Coronary artery (tissue), 2 donors: ENCODE data around the gene HNRNPR.

ENCODE experiments used
- DNase-seq: peaks from one replicate; pipeline ENCODE4 v3.0.0-alpha.2; 2017; ENCODE audit warnings: low spot score
- H3K27ac ChIP-seq, 2 donors: fragments of 200-600 bp; sonication (generic); one replicate each; pipeline ENCODE4 v1.5.1; 2016 to 2019
- H3K4me3 ChIP-seq: fragments of 200-600 bp; sonication (generic); 2 replicates; pipeline ENCODE4 v1.5.1; 2016; ENCODE audit warnings: mild to moderate bottlenecking, moderate library complexity
- CTCF ChIP-seq: fragments of 200-600 bp; sonication (generic); IDR thresholded peaks from one replicate; pipeline ENCODE4 v1.5.1; 2019; ENCODE audit warnings: antibody characterized with exemption

Gene HNRNPR

GRCh38 chr1:23290836-23291565 is 53.1 kb downstream of the HNRNPR start:
- no peak for DNase-seq
- no peak overlapping the region for H3K27ac ChIP-seq
- H3K4me3 ChIP-seq: no peak overlapping the region
- TF ChIP-seq CTCF: no peak

- no peak overlapping the region for H3K27ac ChIP-seq
- DNase-seq: no peak
- no peak for TF ChIP-seq CTCF
- no peak overlapping the region for H3K4me3 ChIP-seq
Observed at GRCh38 chr1:23288671-23289070, 55.4 kb downstream of the HNRNPR start.

GRCh38 chr1:23288201-23288600 is 55.9 kb downstream of the HNRNPR start:
- no peak for DNase-seq
- H3K4me3 ChIP-seq: no peak overlapping the region
- H3K27ac ChIP-seq: no peak overlapping the region
- no peak for TF ChIP-seq CTCF

- Histone ChIP-seq H3K4me3 (no peak overlapping the region), H3K27ac (no peak overlapping the region)
- DNase-seq: no peak
- no peak for TF ChIP-seq CTCF
Observed at GRCh38 chr1:23286401-23286800, 57.7 kb downstream of the HNRNPR start.

GRCh38 chr1:23283667-23284602 is 60.1 kb downstream of the HNRNPR start:
- no peak for DNase-seq
- no peak overlapping the region for H3K27ac ChIP-seq
- TF ChIP-seq CTCF: no peak
- H3K4me3 ChIP-seq: no peak overlapping the region

GRCh38 chr1:23282957-23283356 is 61.1 kb downstream of the HNRNPR start:
- no peak overlapping the region for H3K27ac ChIP-seq
- H3K4me3 ChIP-seq: no peak overlapping the region
- DNase-seq: no peak
- TF ChIP-seq CTCF: no peak
